Breast epithelium (tissue), 3 donors: Measurements from ENCODE around the gene IQUB.

Source experiments
- POLR2A ChIP-seq: fragments of 450-650 bp; IDR thresholded peaks from one replicate; pipeline ENCODE4 v1.6.1; 2016; ENCODE audit warnings: antibody characterized with exemption, mild to moderate bottlenecking, moderate library complexity
- POLR2AphosphoS5 ChIP-seq, 3 donors: sonication (generic); formaldehyde crosslinking; IDR thresholded peaks; one replicate each; pipeline ENCODE4 v1.6.1; 2017; ENCODE audit warnings: antibody characterized with exemption in 3 of 3
- TF ChIP-seq, protein P1 (sequence below), 3 donors: fragments of 450-650 bp; IDR thresholded peaks; one replicate each; pipeline ENCODE4 v1.5.1; 2016 to 2017; ENCODE audit warnings: antibody characterized with exemption in 3 of 3, mild to moderate bottlenecking in 3 of 3, moderate library complexity in 3 of 3

DNA sequence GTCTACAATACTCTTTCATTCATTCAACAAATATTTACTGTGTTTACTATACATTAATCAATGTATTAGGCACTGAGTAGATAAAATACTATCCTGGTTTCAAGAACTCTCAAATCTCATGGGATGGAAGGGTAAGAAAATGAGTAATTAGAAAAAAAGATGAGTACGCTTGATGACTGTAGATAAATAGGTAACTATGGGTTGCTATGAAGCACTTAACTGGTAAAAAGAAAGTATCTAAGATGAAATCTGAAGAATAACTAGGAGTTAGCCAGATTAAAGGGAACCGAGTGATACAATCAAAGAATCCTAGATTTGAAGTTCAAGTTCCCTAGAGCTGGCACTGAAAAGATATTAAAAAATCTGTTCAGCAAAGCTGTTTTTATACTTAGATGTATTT lies 62.1 kb downstream of the IQUB start:
- TF ChIP-seq, protein P1, sequence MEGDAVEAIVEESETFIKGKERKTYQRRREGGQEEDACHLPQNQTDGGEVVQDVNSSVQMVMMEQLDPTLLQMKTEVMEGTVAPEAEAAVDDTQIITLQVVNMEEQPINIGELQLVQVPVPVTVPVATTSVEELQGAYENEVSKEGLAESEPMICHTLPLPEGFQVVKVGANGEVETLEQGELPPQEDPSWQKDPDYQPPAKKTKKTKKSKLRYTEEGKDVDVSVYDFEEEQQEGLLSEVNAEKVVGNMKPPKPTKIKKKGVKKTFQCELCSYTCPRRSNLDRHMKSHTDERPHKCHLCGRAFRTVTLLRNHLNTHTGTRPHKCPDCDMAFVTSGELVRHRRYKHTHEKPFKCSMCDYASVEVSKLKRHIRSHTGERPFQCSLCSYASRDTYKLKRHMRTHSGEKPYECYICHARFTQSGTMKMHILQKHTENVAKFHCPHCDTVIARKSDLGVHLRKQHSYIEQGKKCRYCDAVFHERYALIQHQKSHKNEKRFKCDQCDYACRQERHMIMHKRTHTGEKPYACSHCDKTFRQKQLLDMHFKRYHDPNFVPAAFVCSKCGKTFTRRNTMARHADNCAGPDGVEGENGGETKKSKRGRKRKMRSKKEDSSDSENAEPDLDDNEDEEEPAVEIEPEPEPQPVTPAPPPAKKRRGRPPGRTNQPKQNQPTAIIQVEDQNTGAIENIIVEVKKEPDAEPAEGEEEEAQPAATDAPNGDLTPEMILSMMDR (IDR thresholded peaks at IDR 0.05): no peak
- no peak for TF ChIP-seq POLR2AphosphoS5 (IDR thresholded peaks at IDR 0.05)
- no peak for TF ChIP-seq POLR2A
